GM12878 (cell line): ENCODE measurements around the gene SLC6A9. TPM values are rescaled to one million over a fixed set of nuclear protein-coding genes. Genes with fewer than 3 reads are reported as not detected.

Source experiments
- ATAC-seq: fragments of 200-7000 bp; cut with Tn5 transposase; 3 replicates; pipeline ENCODE4 v1.9.1; 2020; ENCODE audit warnings: mild to moderate bottlenecking, moderate library complexity
- BruUV-seq: library from RNA; stranded (reverse); fragments of 400-500 nt; replicated peaks from 2 replicates; lab custom pipeline; 2021; lab: Mats Ljungman, UMichigan
- CTCF ChIA-PET: fragments of 300-600 bp; sonication (Branson Sonifier 250); formaldehyde crosslinking; extraction: SDS; loops from one replicate; lab custom pipeline; 2021; ENCODE audit warnings: inconsistent platforms; lab: Yijun Ruan, JAX
- POLR2A ChIA-PET: fragments of 350-600 bp; formaldehyde crosslinking; extraction: SDS; loops from one replicate; lab custom pipeline; 2021; ENCODE audit warnings: inconsistent platforms; lab: Charles Lee
- RAD21 ChIA-PET: fragments of 300-600 bp; sonication (Branson Sonifier 250); formaldehyde crosslinking; loops from one replicate; lab custom pipeline; 2023; ENCODE audit warnings: antibody characterized with exemption; ENCODE audit not compliant: unreplicated experiment; lab: Charles Lee
- SMC1A ChIA-PET: fragments of 300-600 bp; sonication (Branson Sonifier 250); formaldehyde crosslinking; loops from one replicate; lab custom pipeline; 2023; ENCODE audit not compliant: unreplicated experiment, uncharacterized antibody; lab: Charles Lee
- DNase-seq: peaks from one replicate; pipeline ENCODE4 v3.0.0-alpha.2; 2011; ENCODE audit warnings: low read depth, low spot score
- FAIRE-seq: peaks from 3 replicates; lab custom pipeline; 2011; peaks lifted over from hg19 to GRCh38; lab: Jason Lieb, UNC
- H2AFZ ChIP-seq: 2 replicates; pipeline ENCODE4 v1.6.0; 2011; ENCODE audit warnings: low read depth, low read length, control low read depth; ENCODE audit not compliant: control insufficient read depth
- H3K27ac ChIP-seq: 2 replicates; pipeline ENCODE4 v1.5.1; 2011; ENCODE audit warnings: control low read depth; ENCODE audit not compliant: control insufficient read depth, insufficient read depth
- H3K27me3 ChIP-seq, 2 experiments: replicated peaks in 1 of 2; 2 replicates each; pipeline versions ENCODE4 v1.6.0 to v1.6.1; 2011; ENCODE audit warnings: low read length in 1 of 2; ENCODE audit not compliant: control insufficient read depth in 2 of 2, insufficient read depth in 2 of 2
- H3K36me3 ChIP-seq, 2 experiments: 2 replicates each; pipeline ENCODE4 v1.5.1; 2011; ENCODE audit warnings: low read length in 1 of 2; ENCODE audit not compliant: control insufficient read depth in 2 of 2, insufficient read depth in 2 of 2
- H3K4me1 ChIP-seq: 2 replicates; pipeline ENCODE4 v1.6.1; 2011; ENCODE audit warnings: mild to moderate bottlenecking, low read length, moderate library complexity, mixed read lengths; ENCODE audit not compliant: control insufficient read depth, insufficient read depth
- H3K4me2 ChIP-seq: 2 replicates; pipeline ENCODE4 v1.6.0; 2011; ENCODE audit warnings: control low read depth; ENCODE audit not compliant: control insufficient read depth, insufficient read depth
- H3K4me3 ChIP-seq: fragments of 200-600 bp; sonication (generic); 2 replicates; pipeline ENCODE4 v1.5.1; 2016
- H3K79me2 ChIP-seq: 2 replicates; pipeline ENCODE4 v1.6.0; 2011; ENCODE audit warnings: low read length; ENCODE audit not compliant: control insufficient read depth, insufficient read depth
- H3K9ac ChIP-seq: 2 replicates; pipeline ENCODE4 v1.8.0; 2011; ENCODE audit warnings: low read length, control low read depth, mixed read lengths; ENCODE audit not compliant: control insufficient read depth, insufficient read depth
- H3K9me3 ChIP-seq: replicated peaks from 3 replicates; pipeline ENCODE4 v1.5.1; 2011; ENCODE audit warnings: mild to moderate bottlenecking, low read length; ENCODE audit not compliant: control insufficient read depth, insufficient read depth
- H4K20me1 ChIP-seq: 2 replicates; pipeline ENCODE4 v1.6.0; 2011; ENCODE audit not compliant: control insufficient read depth, insufficient read depth
- BCL11A ChIP-seq: IDR thresholded peaks from 2 replicates; pipeline ENCODE4 v1.6.1; 2011; ENCODE audit warnings: low read depth, low read length
- BCL3 ChIP-seq: IDR thresholded peaks from 2 replicates; pipeline ENCODE4 v1.6.1; 2011; ENCODE audit warnings: borderline replicate concordance, low read depth, mild to moderate bottlenecking, moderate library complexity, low read length; ENCODE audit not compliant: insufficient read depth, poor library complexity, severe bottlenecking
- BHLHE40 ChIP-seq, 2 experiments: fragments of 450-650 bp in 1 of 2; IDR thresholded peaks; 2 replicates each; pipeline ENCODE4 v1.6.1; 2011 to 2017; ENCODE audit warnings: low read depth in 2 of 2, borderline replicate concordance in 1 of 2, improper control_type of control experiment in 1 of 2, low read length in 1 of 2, mild to moderate bottlenecking in 1 of 2
- HDAC2 ChIP-seq: fragments of 200-600 bp; sonication (generic); IDR thresholded peaks from 2 replicates; pipeline ENCODE4 v1.6.1; 2017
- JUND ChIP-seq: IDR thresholded peaks from 2 replicates; pipeline ENCODE4 v1.6.1; 2012; ENCODE audit warnings: low read depth, mild to moderate bottlenecking, low read length, improper control_type of control experiment, moderate library complexity
- MTA2 ChIP-seq: fragments of 450-650 bp; IDR thresholded peaks from 2 replicates; pipeline ENCODE4 v1.6.1; 2016; ENCODE audit warnings: low read depth, mild to moderate bottlenecking, moderate library complexity
- RB1 ChIP-seq: fragments of 450-650 bp; formaldehyde crosslinking; IDR thresholded peaks from 2 replicates; pipeline ENCODE4 v1.6.1; 2017; ENCODE audit warnings: mild to moderate bottlenecking, borderline replicate concordance
- RFX5 ChIP-seq: IDR thresholded peaks from 2 replicates; pipeline ENCODE4 v1.6.1; 2011; ENCODE audit warnings: low read depth, low read length, improper control_type of control experiment
- SIX5 ChIP-seq: IDR thresholded peaks from 2 replicates; pipeline ENCODE4 v1.6.1; 2011; ENCODE audit warnings: mild to moderate bottlenecking, low read depth, low read length, moderate library complexity; ENCODE audit not compliant: severe bottlenecking
- WRNIP1 ChIP-seq: IDR thresholded peaks from 2 replicates; pipeline ENCODE4 v1.6.1; 2011; ENCODE audit warnings: low read depth, low read length, improper control_type of control experiment, borderline replicate concordance
- YY1 ChIP-seq: IDR thresholded peaks from 2 replicates; pipeline ENCODE4 v1.6.1; 2011; ENCODE audit warnings: low read depth, mild to moderate bottlenecking, low read length
- ZNF207 ChIP-seq: fragments of 450-650 bp; IDR thresholded peaks from 2 replicates; pipeline ENCODE4 v1.6.1; 2014; ENCODE audit warnings: antibody characterized with exemption, mild to moderate bottlenecking, borderline replicate concordance
- WGBS: methylation state at CpG from one replicate; pipeline ENCODE4 v1.1.6; 2016; ENCODE audit warnings: low lambda C conversion rate; ENCODE audit not compliant: insufficient replicate concordance, insufficient coverage; ENCODE audit errors: missing lambda C conversion rate; 5-methylcytosine and 5-hydroxymethylcytosine counted together
- in situ Hi-C: fragments of 300-500 bp; cut with MboI; formaldehyde crosslinking; loops from 9 replicates; pipeline ENCODE4 v1.14.3; 2018; ENCODE audit warnings: mixed read lengths
- intact Hi-C: fragments of 100-400 bp; cut with micrococcal nuclease; formaldehyde crosslinking; loops from one replicate; pipeline ENCODE4 v1.14.2; 2022; ENCODE audit not compliant: unreplicated experiment
- polyA plus RNA-seq, 11 experiments: library from polyadenylated mRNA; depleted of rRNA in 4 of 11; unstranded in 6 of 11; stranded (reverse) in 5 of 11; fragments of >200 nt; fragmentation: Nextera tagmentation in 4 of 11; fragmentation: Illumina TruSeq in 1 of 11; extraction: Ambion mirVana in 4 of 11; extraction: Trizol in 1 of 11; gene quantifications; 1 replicate in 1 of 11; 2 replicates in 10 of 11; pipeline versions ENCODE4 v1.2.1 to v1.2.3, GENCODE V29; 2011 to 2016; ENCODE audit warnings: inconsistent platforms in 2 of 11, missing spikeins in 2 of 11, low read depth in 1 of 11
- total RNA-seq, 4 experiments: library from RNA; depleted of rRNA in 3 of 4; stranded (reverse); fragments of >200 nt in 3 of 4; fragmentation: Illumina TruSeq in 1 of 4; extraction: Trizol in 1 of 4; gene quantifications; 2 replicates each; pipeline versions ENCODE4 v1.2.1 to v1.2.3, GENCODE V29; 2013 to 2021

The SLC6A9 gene
- total and polyA plus RNA-seq, 10 of the 15 experiments (the other 5 are each of a cell fraction or from before 2014, with no cell fraction given): 0.02 to 2.0 (median 0.63) TPM

DNA sequence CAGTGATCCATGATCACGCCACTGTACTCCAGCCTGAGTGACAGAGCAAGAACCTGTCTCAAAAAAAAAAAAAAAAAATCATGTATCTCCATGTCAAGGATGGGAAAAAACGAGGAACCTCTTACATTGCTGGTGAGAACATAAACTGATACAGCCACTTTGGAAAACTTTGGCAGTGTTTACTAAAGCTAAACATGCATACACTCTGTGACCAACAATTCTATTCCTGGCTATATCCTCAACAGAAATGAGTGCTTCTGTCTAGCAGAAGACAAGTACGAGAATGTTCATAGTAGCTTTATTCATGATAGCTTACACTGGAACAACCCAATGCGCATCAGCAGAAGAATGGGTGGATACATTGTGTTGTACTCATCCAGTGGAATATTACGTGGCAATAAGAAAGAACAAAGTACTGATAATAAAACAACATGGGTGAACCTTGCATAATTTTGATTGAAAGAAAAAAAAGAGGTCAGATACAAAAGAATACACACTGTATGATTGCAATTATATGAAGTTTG is 31.5 kb upstream of the SLC6A9 start:
- H3K36me3 ChIP-seq: no peaks in the 10 kb centered on the region
- ATAC-seq (no peak), DNase-seq (no peak), FAIRE-seq (no peak)
- H3K27ac ChIP-seq: no peak overlapping the region
- intact Hi-C loops: no loop called here
- H3K4me3 ChIP-seq: no peak overlapping the region
- H2AFZ ChIP-seq: no peak overlapping the region
- ChIA-PET CTCF (interaction anchor here (0.6 to 1.5 kb wide), 2 partner anchors 14 to 94 kb away, joined by 3 to 5 read pairs; no protein-coding TSS in a partner anchor), SMC1A (no interaction called here), POLR2A (interaction anchor here (0.7 kb wide), 1 partner anchor 218 kb away, joined by 4 read pairs; no protein-coding TSS in a partner anchor), RAD21 (no interaction called here)
- H4K20me1 ChIP-seq: no peaks in the 10 kb centered on the region
- no peaks in the 10 kb centered on the region; a peak in 1 of 4 replicates for H3K27me3 ChIP-seq
- in situ Hi-C loops: no loop called here
- H3K4me2 ChIP-seq: no peak overlapping the region
- TF ChIP-seq RFX5 (no peak), HDAC2 (no peak), BCL11A (no peak), JUND (no peak), ZNF207 (no peak), SIX5 (no peak), RB1 (no peak), MTA2 (no peak), BHLHE40 (IDR thresholded peaks at IDR 0.05; ENCODE audit: borderline replicate concordance in 1 of 2, low read depth in 2 of 2, low read length in 1 of 2) (no peak), WRNIP1 (no peak), YY1 (no peak), BCL3 (no peak)
- H3K4me1 ChIP-seq: peaks cover 3% of the 10 kb centered on the region
- 25% methylated on average over 5 of the region's 5 CpGs for WGBS
- no peaks in the 10 kb centered on the region for H3K9me3 ChIP-seq
- no TSS peak for BruUV-seq
- no peaks in the 10 kb centered on the region for H3K79me2 ChIP-seq
- H3K9ac ChIP-seq: no peak overlapping the region
